GM12801 (cell line): ENCODE results near the gene SPATA31E1.

Source experiments
- CTCF ChIP-seq: IDR thresholded peaks from one replicate; pipeline ENCODE4 v1.5.1; 2011; ENCODE audit warnings: control low read depth; ENCODE audit not compliant: insufficient read length; ENCODE audit errors: extremely low read depth

The SPATA31E1 gene

GRCh38 chr9:87849144-87849758 lies 33.4 kb upstream of the SPATA31E1 start:
- TF ChIP-seq CTCF = no peak

GRCh38 chr9:87850391-87850790 lies 32.3 kb upstream of the SPATA31E1 start:
- no peak for TF ChIP-seq CTCF

- TF ChIP-seq CTCF = no peak
Measured at GRCh38 chr9:87853302-87853701, 29.4 kb upstream of the SPATA31E1 start.

- no peak for TF ChIP-seq CTCF
Measured at GRCh38 chr9:87853876-87854579, 28.6 kb upstream of the SPATA31E1 start.

GRCh38 chr9:87854580-87854955 lies 28.1 kb upstream of the SPATA31E1 start:
- no peak for TF ChIP-seq CTCF

DNA sequence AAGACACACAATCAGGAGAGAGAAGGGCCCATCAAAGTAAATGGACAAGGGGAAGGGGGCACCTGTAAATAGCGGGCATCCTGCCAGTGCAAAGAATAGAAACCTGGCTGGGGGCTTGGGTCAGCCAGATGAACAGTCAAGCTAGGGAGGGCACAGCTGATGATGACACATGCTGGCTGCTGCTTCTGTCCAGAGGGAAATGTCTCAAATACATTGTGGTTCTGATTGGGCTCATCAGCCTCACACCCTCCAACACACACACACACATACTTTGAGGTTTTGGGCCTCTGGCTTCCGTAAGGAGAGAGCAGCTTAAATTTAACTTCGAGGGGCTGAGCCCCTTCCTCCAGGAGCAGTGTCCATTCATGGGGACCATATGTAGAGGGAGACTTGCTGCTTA lies 27.6 kb upstream of the SPATA31E1 start:
- TF ChIP-seq CTCF = no peak

DNA sequence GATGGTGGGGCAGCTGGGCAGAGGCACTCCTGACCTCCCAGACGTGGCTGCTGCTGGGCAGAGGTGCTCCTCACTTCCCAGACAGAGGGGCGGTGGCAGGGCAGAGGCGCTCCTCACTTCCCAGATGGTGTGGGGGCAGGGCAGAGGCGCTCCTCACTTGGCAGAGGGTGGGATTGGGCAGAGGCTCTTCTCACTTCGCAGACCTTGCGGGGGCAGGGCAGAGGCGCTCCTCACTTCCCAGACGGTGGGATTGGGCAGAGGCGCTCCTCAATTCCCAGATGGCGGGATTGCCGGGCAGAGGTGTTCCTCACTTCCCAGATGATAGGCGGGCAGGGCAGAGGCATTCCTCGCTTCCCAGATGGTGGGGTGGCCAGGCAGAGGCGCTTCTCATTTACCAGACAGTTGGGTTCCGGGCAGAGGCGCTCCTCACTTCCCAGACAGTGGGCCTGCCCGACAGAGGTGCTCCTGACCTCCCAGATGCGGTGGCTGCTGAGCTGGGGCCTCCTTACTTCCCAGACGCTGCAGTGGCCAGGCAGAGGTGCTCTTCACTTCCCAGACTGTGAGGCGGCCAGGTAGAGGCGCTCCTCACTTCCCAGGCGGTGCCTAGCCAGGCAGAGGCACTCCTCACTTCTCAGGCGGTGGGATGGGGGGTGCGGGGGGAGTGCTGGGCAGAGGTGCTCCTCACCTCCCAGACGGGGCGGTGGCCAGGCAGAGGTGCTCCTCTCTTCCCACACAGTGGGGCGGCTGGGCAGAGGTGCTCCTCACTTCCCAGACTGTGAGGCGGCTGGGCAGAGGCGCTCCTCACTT lies 25.3 kb upstream of the SPATA31E1 start:
- TF ChIP-seq CTCF = no peak
